Measurements from ENCODE around the gene MPIG6B. TPM values are rescaled to one million over a fixed set of nuclear protein-coding genes. Genes with fewer than 3 reads are reported as not detected.

Gene MPIG6B
- total and polyA plus RNA-seq, 4 experiments from 2014 or later, result not detected

DNA sequence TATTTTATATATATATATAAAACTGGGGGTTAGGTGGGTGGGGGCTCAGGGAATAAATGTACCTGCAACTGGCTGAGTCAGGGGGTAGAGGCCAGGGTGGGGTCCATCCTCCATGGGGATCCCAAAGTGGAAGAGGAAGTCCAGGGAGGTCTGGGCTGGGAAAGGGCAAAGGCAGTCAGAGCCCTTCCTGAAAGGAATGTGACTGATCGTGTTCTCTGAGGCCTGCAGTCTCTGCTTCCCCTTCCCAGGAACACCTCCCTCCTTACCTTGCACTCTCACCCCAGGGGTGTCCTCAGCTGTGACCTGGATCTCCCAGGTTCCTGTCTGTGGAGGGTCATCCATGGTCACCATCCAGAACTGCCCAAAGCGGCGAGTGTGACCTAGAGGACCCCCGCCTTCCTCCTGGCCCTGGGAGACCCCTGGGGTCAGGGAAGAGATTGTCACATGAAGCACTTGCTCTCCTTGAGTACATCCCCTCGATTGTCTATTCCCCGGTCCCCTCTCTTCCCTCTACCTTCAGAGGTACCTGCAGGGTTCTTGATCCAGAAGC lies 44.0 kb downstream of the MPIG6B start:
- no peaks in the 10 kb centered on the region for H3K27me3 ChIP-seq (ENCODE audit: insufficient read depth, low read length)
- Mint-ChIP-seq H3K36me3 (peaks cover 0 to 1% of the 10 kb centered on the region in 2 donors), H3K4me1 (peaks cover 9 to 24% (median 18%) of the 10 kb centered on the region in 4 donors), H3K4me3 (no peak overlapping the region), H3K9me3 (no peaks in the 10 kb centered on the region), H3K27me3 (no peaks in the 10 kb centered on the region), H3K27ac (no peak overlapping the region)
- H3K9me3 ChIP-seq (ENCODE audit: control insufficient read depth in 1 of 2, low read length in 2 of 2), result no peaks in the 10 kb centered on the region
- peaks cover 21% of the 10 kb centered on the region for H3K4me1 ChIP-seq (ENCODE audit: insufficient read depth, low read length)
- ChIA-PET CTCF (ENCODE audit: partially characterized antibody) (interaction anchor here (12.8 kb wide), 1 partner anchor 33 kb away, joined by 173 read pairs; the partner anchor contains the start of genes CLIC1, DDAH2 and MSH5), POLR2A (ENCODE audit: partially characterized antibody) (no interaction called here)
- no peak for DNase-seq
- H3K4me3 ChIP-seq (ENCODE audit: low read length in 2 of 2), result no peak overlapping the region
- H3K27ac ChIP-seq (ENCODE audit: low read depth, low read length), result no peak overlapping the region
- intact Hi-C loops (cut with micrococcal nuclease), result no loop called here
- H3K36me3 ChIP-seq (ENCODE audit: insufficient read depth, low read length), result no peaks in the 10 kb centered on the region

DNA sequence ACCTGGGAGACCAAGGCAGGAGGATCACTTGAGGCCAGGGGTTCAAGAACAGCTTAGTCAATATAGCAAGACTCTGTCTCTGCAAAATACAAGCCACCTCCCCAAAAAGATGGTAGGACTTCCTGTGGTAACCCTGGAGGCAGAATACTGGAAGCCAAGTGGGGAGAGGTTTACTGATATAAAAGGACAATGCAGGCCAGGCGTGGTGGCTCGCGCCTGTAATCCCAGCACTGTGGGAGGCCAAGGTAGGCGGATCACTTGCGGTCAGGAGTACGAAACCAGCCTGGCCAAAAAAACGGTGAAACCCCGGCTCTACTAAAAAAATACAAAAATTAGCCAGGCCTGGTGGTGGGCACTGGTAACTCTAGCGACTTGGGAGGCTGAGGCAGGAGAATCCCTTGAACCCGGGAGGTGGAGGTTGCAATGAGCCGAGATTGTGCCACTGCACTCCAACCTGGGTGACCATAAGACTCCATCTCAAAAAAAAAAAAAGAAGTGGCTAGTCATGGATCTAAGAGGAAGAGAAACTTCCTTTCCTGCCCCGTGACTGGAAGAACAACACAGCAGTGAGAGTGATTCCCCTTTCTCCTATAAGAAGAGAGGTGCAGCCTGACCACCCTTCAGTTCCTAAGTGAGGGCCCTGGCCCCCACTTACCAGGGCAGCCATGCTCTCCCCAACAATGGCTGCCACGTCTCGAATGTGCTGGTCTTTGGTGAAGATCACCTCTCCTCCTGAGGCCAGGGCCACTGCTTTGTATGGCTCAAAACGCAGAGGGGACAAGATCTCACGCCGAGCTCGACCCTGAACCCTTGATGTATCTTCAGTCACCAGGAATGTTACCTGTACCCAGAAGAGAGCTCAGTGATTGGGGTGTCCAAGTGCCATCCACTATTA lies 45.4 kb downstream of the MPIG6B start:
- Histone ChIP-seq H3K27me3 (ENCODE audit: insufficient read depth, low read length) (no peaks in the 10 kb centered on the region), H3K9me3 (ENCODE audit: control insufficient read depth in 1 of 2, low read length in 2 of 2) (no peaks in the 10 kb centered on the region), H3K4me3 (ENCODE audit: low read length in 2 of 2) (no peak overlapping the region), H3K36me3 (ENCODE audit: insufficient read depth, low read length) (no peaks in the 10 kb centered on the region), H3K27ac (ENCODE audit: low read depth, low read length) (no peak overlapping the region), H3K4me1 (ENCODE audit: insufficient read depth, low read length) (peaks cover 35% of the 10 kb centered on the region)
- Mint-ChIP-seq H3K9me3 (no peaks in the 10 kb centered on the region), H3K36me3 (no peaks in the 10 kb centered on the region), H3K4me3 (no peak overlapping the region), H3K27ac (peak overlapping the region in 3 of 7 donors; percentile 55 to 65 (median 60)), H3K27me3 (no peaks in the 10 kb centered on the region), H3K4me1 (peaks cover 15 to 36% (median 25%) of the 10 kb centered on the region in 4 donors)
- POLR2A ChIA-PET (ENCODE audit: partially characterized antibody), result interaction anchor here (0.7 to 7.1 kb wide), 7 partner anchors 31 to 66 kb away, joined by 3 to 78 read pairs (median 6); partner anchors contain the start of genes CLIC1, HSPA1A, HSPA1L and MSH5
- intact Hi-C loops (cut with micrococcal nuclease), result loop anchor here (1.0 kb wide), 1 partner anchor 39 kb away; the partner anchor contains the start of gene DDAH2
- CTCF ChIA-PET (ENCODE audit: partially characterized antibody), result interaction anchor here (1.0 to 12.8 kb wide), 15 partner anchors 9 to 84 kb away, joined by 3 to 173 read pairs (median 8); partner anchors contain the start of genes CLIC1, DDAH2, HSPA1A and HSPA1B
- no peak for DNase-seq

DNA sequence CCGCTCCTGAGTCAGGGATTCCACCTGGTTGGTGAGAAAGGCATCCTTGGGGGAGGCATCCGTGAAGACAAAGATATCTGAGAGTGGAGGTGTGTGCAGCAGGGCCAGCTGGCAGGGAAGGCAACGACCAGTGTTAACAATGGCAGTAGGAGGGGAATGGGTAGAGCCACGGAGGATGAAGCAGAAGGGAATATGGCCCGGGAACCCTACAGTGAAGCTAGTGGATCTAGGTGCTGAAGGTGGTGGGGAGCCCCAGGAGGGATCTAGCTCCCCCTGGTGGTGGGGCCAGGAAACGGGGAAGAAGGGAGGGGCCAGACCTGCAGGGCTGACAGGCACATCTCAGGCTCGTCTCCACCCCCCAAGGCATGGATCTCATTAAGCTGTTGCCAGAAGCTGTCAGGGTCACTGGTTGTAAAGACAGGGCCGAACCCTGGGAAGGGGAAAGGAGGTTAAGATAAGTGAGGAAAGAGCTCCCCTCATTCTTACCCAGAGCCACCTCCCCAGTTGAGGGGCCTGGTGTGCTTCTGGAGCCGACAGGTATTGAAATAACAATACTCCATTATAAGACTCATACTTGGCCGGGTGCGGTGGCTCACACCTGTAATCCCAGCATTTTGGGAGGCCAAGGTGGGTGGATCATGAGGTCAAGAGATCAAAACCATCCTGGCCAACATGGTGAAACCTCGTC lies 46.7 kb downstream of the MPIG6B start:
- Mint-ChIP-seq H3K4me1 (peaks cover 15 to 34% (median 24%) of the 10 kb centered on the region in 4 donors), H3K4me3 (peak overlapping the region in 2 of 8 donors; percentile 42 to 57), H3K27ac (peak overlapping the region in 5 of 7 donors; percentile 0 to 65 (median 36)), H3K36me3 (no peaks in the 10 kb centered on the region), H3K9me3 (no peaks in the 10 kb centered on the region), H3K27me3 (no peaks in the 10 kb centered on the region)
- Histone ChIP-seq H3K27ac (ENCODE audit: low read depth, low read length) (no peak overlapping the region), H3K9me3 (ENCODE audit: control insufficient read depth in 1 of 2, low read length in 2 of 2) (no peaks in the 10 kb centered on the region), H3K4me3 (ENCODE audit: low read length in 2 of 2) (no peak overlapping the region), H3K4me1 (ENCODE audit: insufficient read depth, low read length) (peaks cover 35% of the 10 kb centered on the region), H3K27me3 (ENCODE audit: insufficient read depth, low read length) (no peaks in the 10 kb centered on the region), H3K36me3 (ENCODE audit: insufficient read depth, low read length) (no peaks in the 10 kb centered on the region)
- POLR2A ChIA-PET (ENCODE audit: partially characterized antibody), result interaction anchor here (0.9 to 7.1 kb wide), 11 partner anchors 28 to 105 kb away, joined by 3 to 78 read pairs (median 5); partner anchors contain the start of genes CLIC1, DDAH2, GPANK1 and HSPA1A
- CTCF ChIA-PET (ENCODE audit: partially characterized antibody), result interaction anchor here (0.6 to 12.8 kb wide), 31 partner anchors 10 to 219 kb away, joined by 3 to 173 read pairs (median 4); partner anchors contain the start of genes APOM, CLIC1, DDAH2 and HSPA1A
- DNase-seq, result peak; percentile 75 to 81 (median 80)
- intact Hi-C loops (cut with micrococcal nuclease), result loop anchor here (1.0 to 5.0 kb wide), 2 partner anchors 41 to 47 kb away; partner anchors contain the start of genes DDAH2, HSPA1A and HSPA1L

DNA sequence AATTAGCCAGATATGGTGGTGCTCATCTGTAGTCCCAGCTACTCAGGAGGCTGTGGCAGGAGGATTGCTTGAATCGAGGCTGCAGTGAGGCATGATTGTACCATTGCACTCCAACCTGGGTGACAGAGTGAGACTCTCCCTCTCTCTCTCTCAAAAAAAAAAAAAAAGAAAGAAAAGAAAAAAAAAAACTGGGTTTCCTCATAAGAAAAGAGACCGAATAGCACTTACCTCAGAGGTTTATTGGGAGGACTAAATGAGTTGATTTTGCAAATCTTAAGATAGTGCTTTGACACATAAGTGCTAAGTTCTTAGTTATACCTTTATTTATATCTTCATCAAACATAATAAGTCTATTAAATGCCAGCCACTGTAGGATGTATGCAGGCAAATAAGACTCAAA lies 47.7 kb downstream of the MPIG6B start:
- Histone ChIP-seq H3K27me3 (ENCODE audit: insufficient read depth, low read length) (no peaks in the 10 kb centered on the region), H3K9me3 (ENCODE audit: control insufficient read depth in 1 of 2, low read length in 2 of 2) (no peaks in the 10 kb centered on the region), H3K4me3 (ENCODE audit: low read length in 2 of 2) (no peak overlapping the region), H3K27ac (ENCODE audit: low read depth, low read length) (no peak overlapping the region), H3K36me3 (ENCODE audit: insufficient read depth, low read length) (no peaks in the 10 kb centered on the region), H3K4me1 (ENCODE audit: insufficient read depth, low read length) (peaks cover 45% of the 10 kb centered on the region)
- ChIA-PET POLR2A (ENCODE audit: partially characterized antibody) (interaction anchor here (0.6 to 7.1 kb wide), 7 partner anchors 8 to 106 kb away, joined by 3 to 78 read pairs (median 7); partner anchors contain the start of genes CLIC1, GPANK1, HSPA1B and MSH5), CTCF (ENCODE audit: partially characterized antibody) (interaction anchor here (1.7 to 12.8 kb wide), 7 partner anchors 12 to 60 kb away, joined by 4 to 173 read pairs (median 11); partner anchors contain the start of genes CLIC1, DDAH2, HSPA1A and HSPA1L)
- Mint-ChIP-seq H3K36me3 (no peaks in the 10 kb centered on the region), H3K4me3 (peak overlapping the region in 3 of 8 donors; percentile 57 to 72 (median 57)), H3K9me3 (no peaks in the 10 kb centered on the region), H3K27ac (peak overlapping the region in 6 of 7 donors; percentile 13 to 89 (median 58)), H3K27me3 (no peaks in the 10 kb centered on the region), H3K4me1 (peaks cover 17 to 42% (median 30%) of the 10 kb centered on the region in 4 donors)
- DNase-seq, result no peak
- intact Hi-C loops (cut with micrococcal nuclease), result loop anchor here (5.0 kb wide), 1 partner anchor 46 kb away; the partner anchor contains the start of genes HSPA1A and HSPA1L

GRCh38 chr6:31771992-31772358 lies 48.8 kb downstream of the MPIG6B start:
- H3K27ac ChIP-seq (ENCODE audit: low read depth, low read length), result no peak overlapping the region
- no peaks in the 10 kb centered on the region for H3K9me3 ChIP-seq (ENCODE audit: control insufficient read depth in 1 of 2, low read length in 2 of 2)
- H3K4me1 Mint-ChIP-seq, result peaks cover 20 to 52% (median 38%) of the 10 kb centered on the region in 4 donors
- no peak for DNase-seq
- intact Hi-C loops (cut with micrococcal nuclease), result loop anchor here (2.0 to 5.0 kb wide), 2 partner anchors 33 to 45 kb away; partner anchors contain the start of genes HSPA1A and HSPA1L
- peaks cover 56% of the 10 kb centered on the region for H3K4me1 ChIP-seq (ENCODE audit: insufficient read depth, low read length)
- no peaks in the 10 kb centered on the region for H3K27me3 ChIP-seq (ENCODE audit: insufficient read depth, low read length)
- peak overlapping the region in 5 of 7 donors; percentile 84 to 90 (median 85) for H3K27ac Mint-ChIP-seq
- H3K36me3 ChIP-seq (ENCODE audit: insufficient read depth, low read length), result no peaks in the 10 kb centered on the region
- H3K9me3 Mint-ChIP-seq, result no peaks in the 10 kb centered on the region
- POLR2A ChIA-PET (ENCODE audit: partially characterized antibody), result interaction anchor here (0.9 to 7.1 kb wide), 8 partner anchors 24 to 58 kb away, joined by 3 to 78 read pairs (median 7); partner anchors contain the start of genes CLIC1, DDAH2, HSPA1B and LSM2
- CTCF ChIA-PET (ENCODE audit: partially characterized antibody), result interaction anchor here (0.7 to 12.8 kb wide), 3 partner anchors 35 to 59 kb away, joined by 3 to 173 read pairs (median 22); partner anchors contain the start of genes CLIC1, DDAH2 and MSH5
- H3K36me3 Mint-ChIP-seq, result no peaks in the 10 kb centered on the region
- no peak overlapping the region for H3K4me3 ChIP-seq (ENCODE audit: low read length in 2 of 2)
- H3K27me3 Mint-ChIP-seq, result no peaks in the 10 kb centered on the region
- peak overlapping the region; percentile 18 to 81 (median 72) for H3K4me3 Mint-ChIP-seq

DNA sequence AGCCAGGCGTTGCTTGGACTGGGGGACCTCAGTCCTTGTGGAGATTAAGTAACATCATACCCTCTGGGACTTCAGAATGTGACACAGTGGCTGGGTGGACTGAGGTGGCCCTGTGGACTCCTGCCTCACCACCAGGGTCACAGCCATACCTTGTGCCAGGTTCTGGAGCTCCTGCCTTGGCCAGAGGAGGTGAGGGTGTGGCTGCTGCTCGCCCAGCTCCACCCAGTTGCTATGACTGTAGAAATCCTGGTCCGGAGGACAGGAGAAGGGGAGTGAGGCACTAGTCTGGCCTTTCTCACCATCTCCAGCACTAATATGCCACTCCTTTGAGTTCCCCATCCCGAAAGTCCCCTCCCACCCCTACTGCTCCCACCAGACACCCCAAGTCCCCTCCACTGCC lies 52.0 kb downstream of the MPIG6B start:
- Histone ChIP-seq H3K27ac (ENCODE audit: low read depth, low read length) (no peak overlapping the region), H3K36me3 (ENCODE audit: insufficient read depth, low read length) (peaks cover 7% of the 10 kb centered on the region), H3K4me3 (ENCODE audit: low read length in 2 of 2) (no peak overlapping the region), H3K4me1 (ENCODE audit: insufficient read depth, low read length) (peaks cover 61% of the 10 kb centered on the region), H3K27me3 (ENCODE audit: insufficient read depth, low read length) (no peaks in the 10 kb centered on the region), H3K9me3 (ENCODE audit: control insufficient read depth in 1 of 2, low read length in 2 of 2) (no peaks in the 10 kb centered on the region)
- Mint-ChIP-seq H3K4me3 (peak overlapping the region in 3 of 8 donors; percentile 6 to 41 (median 39)), H3K4me1 (peaks cover 18 to 54% (median 40%) of the 10 kb centered on the region in 4 donors), H3K9me3 (no peaks in the 10 kb centered on the region), H3K27ac (no peak overlapping the region), H3K27me3 (no peaks in the 10 kb centered on the region), H3K36me3 (peaks cover 0 to 17% of the 10 kb centered on the region in 2 donors)
- ChIA-PET CTCF (ENCODE audit: partially characterized antibody) (interaction anchor here (1.5 to 12.8 kb wide), 3 partner anchors 11 to 41 kb away, joined by 4 to 173 read pairs (median 5); partner anchors contain the start of genes CLIC1, DDAH2 and MSH5), POLR2A (ENCODE audit: partially characterized antibody) (interaction anchor here (1.1 to 7.1 kb wide), 4 partner anchors 20 to 52 kb away, joined by 5 to 78 read pairs (median 8); partner anchors contain the start of genes CLIC1, HSPA1B, LSM2 and MSH5)
- DNase-seq, result no peak
- intact Hi-C loops (cut with micrococcal nuclease), result no loop called here
